ENCODE data around the gene ATP5F1D. TPM values are rescaled to one million over a fixed set of nuclear protein-coding genes. Genes with fewer than 3 reads are reported as not detected.
A peak's percentile ranks its signal among the peaks of the same experiment; 100 is the strongest.

Gene ATP5F1D
- polyA plus RNA-seq, 4 donors, result 56.5 to 155 (median 92.1) TPM

DNA sequence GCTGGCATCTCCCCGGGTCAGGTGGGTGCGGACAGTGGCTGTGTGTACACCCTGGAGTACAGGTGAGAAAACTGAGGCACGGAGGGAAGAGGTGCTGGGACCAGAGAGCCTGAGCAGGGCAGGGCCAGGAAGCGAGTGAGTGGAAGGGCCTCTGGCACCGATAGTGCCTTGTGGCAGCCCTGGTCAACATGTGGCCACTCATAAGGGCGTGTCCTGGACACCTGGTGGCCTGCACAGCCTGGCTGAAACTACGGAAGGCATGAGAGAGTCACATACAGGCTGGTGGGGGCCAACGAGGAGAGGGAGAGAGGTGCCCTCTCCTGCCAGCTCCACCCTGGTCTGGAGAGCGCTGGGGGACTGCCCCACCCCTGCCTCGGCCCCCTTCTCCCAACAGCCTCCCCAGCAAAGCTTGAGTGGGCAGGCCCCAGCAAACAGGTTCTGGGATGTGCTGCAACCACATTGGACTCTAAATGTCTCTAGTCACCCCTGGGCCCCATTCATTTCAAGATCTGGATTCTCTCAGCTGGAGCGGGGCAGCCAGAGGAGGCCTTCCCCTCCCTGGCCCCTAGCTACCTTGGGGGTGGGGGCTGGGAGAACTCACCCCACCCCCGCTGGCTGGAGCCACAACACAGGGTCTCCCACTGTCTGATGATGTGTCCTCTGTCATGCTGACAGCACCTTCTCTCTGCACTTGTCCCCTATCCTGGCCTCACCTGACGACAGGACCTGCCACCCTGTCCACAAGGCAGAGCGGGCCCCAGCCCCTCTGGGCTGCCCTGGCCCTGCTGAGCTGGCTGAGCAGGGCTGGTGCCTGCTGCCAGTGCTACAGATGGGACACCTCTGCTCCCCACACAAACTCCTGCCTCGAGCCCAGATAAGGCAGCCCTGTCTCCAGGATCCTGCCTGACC, 9.6 kb upstream of the ATP5F1D start:
- DNase-seq (ENCODE audit: low read depth in 4 of 4, low spot score in 3 of 4), result no peak

- no peak for DNase-seq (ENCODE audit: low read depth in 4 of 4, low spot score in 3 of 4)
These were observed 8.9 kb upstream of the ATP5F1D start for GRCh38 chr19:1232652-1233072.

DNA sequence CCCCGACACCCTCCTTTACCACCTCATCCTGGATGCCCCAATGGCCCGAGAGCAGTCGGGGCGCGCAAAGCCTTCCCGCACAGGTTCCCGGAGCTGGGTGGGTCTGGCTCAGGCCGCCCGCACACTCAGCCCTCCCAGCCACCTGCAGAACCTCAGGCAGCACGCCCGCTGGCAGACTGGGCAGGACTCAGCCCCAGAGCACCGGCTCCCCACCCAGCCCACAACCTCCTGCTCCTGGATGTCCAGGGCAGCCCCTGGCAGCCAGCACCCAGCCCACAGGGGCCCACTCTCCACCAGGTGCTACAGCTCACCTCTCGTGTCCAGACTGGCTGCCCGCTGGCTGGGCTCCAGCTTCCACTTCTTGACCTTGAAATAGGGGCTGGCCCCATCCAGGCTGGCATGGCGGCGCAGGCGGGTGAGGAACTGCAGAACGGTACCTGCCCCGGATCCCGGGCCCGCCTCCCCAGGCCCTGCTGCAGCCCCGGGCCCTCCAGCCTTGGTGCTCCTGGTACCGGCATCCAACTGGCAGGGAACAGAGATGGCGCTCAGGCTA, 8.4 kb upstream of the ATP5F1D start:
- DNase-seq (ENCODE audit: low read depth in 4 of 4, low spot score in 3 of 4), result no peak

DNA sequence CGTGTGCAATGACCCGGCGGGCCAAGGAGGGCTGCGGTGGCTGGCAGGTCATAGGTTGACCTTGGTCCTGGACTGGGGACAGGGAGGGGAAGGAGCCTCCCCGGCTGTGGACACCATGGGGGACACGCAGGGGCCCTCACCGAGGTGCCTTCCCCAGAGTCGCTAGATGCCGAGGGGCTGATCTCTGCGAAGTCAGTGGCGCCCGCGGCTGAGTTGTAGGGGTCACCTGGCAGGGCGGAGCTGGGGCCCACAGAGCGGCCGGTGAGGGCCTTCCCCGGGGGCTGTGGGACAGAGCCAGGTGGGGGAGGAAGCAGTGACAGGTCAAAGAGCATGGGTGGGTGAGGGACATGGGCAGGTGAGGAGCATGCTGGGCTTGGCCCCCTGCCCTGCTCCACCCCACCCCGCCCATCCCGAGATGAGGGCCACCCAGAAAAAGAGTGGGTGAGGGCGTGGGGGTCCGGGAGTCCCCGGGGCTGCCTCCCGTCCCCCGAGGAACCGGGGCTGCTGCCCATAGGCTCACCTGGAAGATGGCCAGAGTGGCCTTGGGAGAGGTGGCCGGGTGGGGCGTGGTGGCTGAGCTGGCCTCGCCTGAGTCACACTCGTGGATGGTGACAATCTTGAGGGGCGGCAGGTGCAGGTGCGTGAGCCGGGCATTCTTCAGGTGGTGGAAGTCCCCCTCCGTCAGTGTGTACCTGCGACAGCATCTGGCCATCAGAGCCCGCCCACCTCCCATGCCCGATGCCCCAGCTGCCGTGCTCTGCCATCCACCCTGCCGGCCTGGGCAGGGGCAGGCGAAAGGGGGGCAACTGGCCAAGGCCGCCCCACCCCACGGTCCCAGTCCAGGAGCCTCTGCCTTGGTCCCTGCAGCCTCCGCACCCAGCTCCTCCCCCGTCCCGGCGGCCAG, 7.2 kb upstream of the ATP5F1D start:
- no peak for DNase-seq (ENCODE audit: low read depth in 4 of 4, low spot score in 3 of 4)

GRCh38 chr19:1234955-1235380, 6.6 kb upstream of the ATP5F1D start:
- DNase-seq (ENCODE audit: low read depth in 4 of 4, low spot score in 3 of 4), result no peak

DNA sequence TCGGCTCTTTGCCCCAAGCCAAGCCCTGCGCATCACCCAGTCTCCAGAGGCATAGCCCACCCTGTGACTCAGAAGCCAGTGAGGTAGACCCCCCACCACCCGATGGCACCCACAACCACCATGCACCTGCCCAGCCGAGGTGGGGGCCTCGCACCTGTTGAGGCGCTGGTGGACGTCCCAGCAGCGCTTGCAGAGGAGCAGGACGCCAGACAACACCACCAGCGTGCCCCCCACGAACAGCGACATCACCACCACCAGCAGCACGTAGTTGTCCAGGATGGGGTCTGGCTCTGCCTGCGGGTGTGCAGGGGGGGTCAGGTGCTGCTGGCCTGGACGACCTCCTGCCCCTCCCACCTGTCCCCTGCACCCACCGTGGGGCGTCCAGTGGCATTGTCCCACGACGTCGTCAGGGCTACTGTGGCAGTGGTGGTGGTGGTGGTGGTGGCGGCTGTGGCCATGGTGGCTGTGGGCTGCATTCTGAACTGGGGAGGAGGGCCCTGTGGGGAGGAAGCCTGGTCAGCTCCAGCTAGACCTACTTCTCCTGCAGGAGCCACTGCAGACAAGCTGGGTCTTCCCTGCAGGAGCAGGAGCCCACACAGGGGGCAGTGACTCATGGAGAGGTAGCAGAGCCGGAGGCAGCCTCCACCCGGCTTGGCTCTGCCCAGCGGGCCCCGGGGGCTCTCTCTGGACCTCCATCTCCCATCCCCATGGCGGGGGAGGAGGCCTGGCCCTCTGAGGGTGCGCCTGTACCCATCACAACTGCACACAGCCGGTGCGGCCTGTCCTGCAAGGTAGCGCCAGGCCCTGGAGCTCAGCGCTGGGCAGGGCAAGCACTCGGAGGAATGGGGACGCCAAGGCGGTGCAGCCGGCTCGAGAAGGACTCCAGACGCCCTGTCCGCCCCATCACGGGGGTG, 5.7 kb upstream of the ATP5F1D start:
- no peak for DNase-seq (ENCODE audit: low read depth in 4 of 4, low spot score in 3 of 4)

DNA sequence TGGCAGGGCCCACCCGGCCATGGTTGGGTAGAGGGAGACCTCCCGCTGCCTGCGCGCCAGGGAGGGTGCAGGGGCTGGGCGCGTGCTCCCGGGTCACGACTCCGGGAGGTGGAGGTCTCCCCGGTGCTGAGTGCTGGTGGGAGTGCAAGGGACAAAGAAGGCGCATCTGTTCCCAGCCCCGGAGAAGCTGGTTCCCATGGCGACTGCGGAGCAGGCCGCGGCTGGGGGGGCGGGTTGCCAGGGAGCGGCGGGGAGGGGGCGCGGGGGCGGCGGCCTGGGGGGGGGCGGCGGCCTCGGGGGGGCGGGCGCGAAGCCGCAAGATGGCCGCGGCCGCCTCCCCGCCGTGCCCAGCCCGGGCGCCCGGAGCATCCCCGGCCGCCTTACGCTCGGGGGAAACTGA, 5.0 kb upstream of the ATP5F1D start:
- no peak for DNase-seq (ENCODE audit: low read depth in 4 of 4, low spot score in 3 of 4)

DNA sequence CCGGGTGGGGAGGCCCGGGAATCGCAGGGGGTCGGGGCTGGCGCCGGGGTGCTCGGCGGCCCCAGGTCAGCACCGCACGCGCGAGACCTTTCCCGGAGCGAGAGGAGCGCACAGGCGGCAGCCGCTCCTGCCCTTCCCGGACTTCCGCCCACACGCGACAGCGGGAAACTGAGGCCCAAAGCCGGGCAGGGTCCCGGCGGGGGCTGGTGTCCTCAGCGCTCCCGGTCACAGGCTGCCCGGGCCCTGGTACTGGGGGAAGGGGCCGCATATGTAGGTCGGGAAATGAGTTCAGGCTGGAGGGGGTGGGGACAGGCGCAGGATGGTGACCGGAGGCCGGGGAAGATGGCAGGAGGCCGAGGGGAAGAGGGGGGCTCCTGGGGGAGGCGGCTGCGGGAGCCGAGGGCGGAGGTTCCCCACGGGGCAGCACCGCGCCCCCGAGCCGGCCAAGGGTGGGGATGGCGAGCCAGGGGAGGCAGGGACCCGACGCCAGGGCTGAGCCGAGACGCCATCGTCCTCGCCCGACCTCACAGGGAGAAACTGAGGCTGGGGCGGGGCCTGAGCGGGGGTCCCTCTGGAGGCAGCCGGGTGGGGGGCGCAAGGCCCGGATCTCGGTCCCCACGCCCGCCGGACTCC, 4.4 kb upstream of the ATP5F1D start:
- no peak for DNase-seq (ENCODE audit: low read depth in 4 of 4, low spot score in 3 of 4)

GRCh38 chr19:1237754-1238368, 3.7 kb upstream of the ATP5F1D start, which contains the start of gene CBARP:
CBARP (minus strand) TSS chr19:1238005; CDS start chr19:1236100, 1,905 bp downstream.
- no peak for DNase-seq (ENCODE audit: low read depth in 4 of 4, low spot score in 3 of 4)

DNA sequence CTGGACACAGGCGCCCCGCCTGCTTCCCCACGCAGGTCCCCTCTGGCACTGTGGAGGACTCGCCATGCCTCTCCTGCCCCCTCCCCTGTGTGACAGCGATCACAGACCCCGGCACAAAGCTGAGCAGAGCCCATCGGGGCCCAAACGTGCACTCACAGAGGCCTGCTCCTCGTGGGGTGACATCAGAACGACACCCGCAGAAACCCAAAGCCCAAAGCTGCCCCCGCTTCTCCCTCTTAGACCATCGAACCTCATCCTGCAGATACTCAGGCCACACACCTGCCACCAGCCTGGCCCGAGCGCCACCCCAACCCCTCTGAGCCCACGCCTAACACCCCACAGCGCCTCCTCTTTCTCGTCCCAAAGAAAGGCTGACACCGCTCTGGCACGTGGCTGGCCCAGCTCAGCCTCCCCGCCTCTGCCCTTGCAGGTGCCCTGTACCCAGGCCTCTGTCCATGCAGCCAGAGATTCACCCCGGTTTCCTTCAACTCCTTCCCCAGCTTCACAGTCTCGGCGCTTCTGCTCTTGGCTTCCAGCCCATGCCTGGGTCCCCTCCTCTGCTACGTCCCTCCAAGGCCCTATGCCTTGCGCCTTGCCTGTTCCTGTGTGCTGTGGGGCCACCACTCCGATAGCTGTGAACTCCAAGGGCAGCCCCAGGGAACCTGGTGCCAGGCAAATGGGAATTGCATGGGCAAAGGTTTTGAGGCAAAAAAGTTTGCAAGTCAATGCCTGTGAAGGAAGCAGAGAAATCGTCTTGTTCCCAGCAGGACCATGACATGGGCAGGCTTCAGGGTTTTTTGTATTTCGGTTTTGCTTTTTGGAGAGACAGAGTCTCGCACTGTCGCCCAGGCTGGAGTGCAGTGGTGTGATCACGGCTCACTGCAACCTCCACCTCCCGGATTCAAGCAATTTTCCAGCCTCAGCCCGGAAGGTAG, 2.9 kb upstream of the ATP5F1D start:
- no peak for DNase-seq (ENCODE audit: low read depth in 4 of 4, low spot score in 3 of 4)

GRCh38 chr19:1239420-1239795, 2.1 kb upstream of the ATP5F1D start:
- no peak for DNase-seq (ENCODE audit: low read depth in 4 of 4, low spot score in 3 of 4)

- peak in 1 of 4 donors; percentile 80 for DNase-seq (ENCODE audit: low read depth in 4 of 4, low spot score in 3 of 4)
These were observed 1.5 kb upstream of the ATP5F1D start for GRCh38 chr19:1239796-1240737.

GRCh38 chr19:1240925-1241324, 626 bp upstream of the ATP5F1D start:
- DNase-seq (ENCODE audit: low read depth in 4 of 4, low spot score in 3 of 4), result no peak

DNA sequence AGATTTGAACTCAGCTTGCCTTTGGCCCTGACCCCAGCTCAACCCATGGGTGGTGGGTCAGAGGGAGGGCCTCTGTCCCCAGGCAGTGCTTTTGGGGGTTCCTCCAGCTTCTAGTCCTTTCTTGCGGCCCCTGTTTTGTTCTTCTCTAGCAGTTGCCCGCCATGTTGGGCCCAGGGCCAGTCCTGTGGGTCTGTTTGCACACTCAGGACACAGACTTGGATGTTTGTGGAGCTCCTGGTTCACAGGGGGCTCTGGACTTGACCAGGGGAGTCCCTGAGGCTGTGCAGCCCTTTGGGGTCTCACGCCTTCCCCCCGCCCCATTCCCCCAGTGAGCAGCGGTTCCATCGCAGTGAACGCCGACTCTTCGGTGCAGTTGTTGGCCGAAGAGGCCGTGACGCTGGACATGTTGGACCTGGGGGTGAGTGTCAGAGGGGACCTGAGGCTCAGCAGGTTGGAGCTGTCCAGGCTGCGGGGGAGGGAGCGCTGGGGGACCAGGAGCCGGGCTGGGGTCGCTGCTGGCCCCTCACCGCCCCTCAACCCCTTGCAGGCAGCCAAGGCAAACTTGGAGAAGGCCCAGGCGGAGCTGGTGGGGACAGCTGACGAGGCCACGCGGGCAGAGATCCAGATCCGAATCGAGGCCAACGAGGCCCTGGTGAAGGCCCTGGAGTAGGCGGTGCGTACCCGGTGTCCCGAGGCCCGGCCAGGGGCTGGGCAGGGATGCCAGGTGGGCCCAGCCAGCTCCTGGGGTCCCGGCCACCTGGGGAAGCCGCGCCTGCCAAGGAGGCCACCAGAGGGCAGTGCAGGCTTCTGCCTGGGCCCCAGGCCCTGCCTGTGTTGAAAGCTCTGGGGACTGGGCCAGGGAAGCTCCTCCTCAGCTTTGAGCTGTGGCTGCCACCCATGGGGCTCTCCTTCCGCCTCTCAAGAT, 2.5 kb downstream of the ATP5F1D start:
- DNase-seq (ENCODE audit: low read depth in 4 of 4, low spot score in 3 of 4), result no peak

GRCh38 chr19:1244693-1245451, 3.3 kb downstream of the ATP5F1D start:
- DNase-seq (ENCODE audit: low read depth in 4 of 4, low spot score in 3 of 4), result no peak
